ENCODE data around the gene COG4. TPM values are rescaled to one million over a fixed set of nuclear protein-coding genes. Genes with fewer than 3 reads are reported as not detected.

Gene COG4
- total RNA-seq, 1 donor from 2014 or later, result 39.3 TPM

- intact Hi-C loops (cut with DNase I), result loop anchor here (10.0 kb wide), 1 partner anchor 84 kb away; no protein-coding TSS in a partner anchor
Observed at GRCh38 chr16:70468776-70469525, 54.4 kb downstream of the COG4 start.

GRCh38 chr16:70467608-70468007 is 55.7 kb downstream of the COG4 start:
- intact Hi-C loops (cut with DNase I), result loop anchor here (10.0 kb wide), 1 partner anchor 83 kb away; no protein-coding TSS in a partner anchor

More at GRCh38 chr16:70468776-70469525, 54.4 kb downstream of the COG4 start:
- Histone ChIP-seq H3K4me1 (no peaks in the 10 kb centered on the region), H3K27me3 (no peaks in the 10 kb centered on the region), H3K36me3 (peaks cover 0 to 20% of the 10 kb centered on the region in 2 donors), H3K9me3 (no peaks in the 10 kb centered on the region), H3K4me3 (no peak overlapping the region), H3K27ac (no peak overlapping the region)
- TF ChIP-seq CTCF (IDR thresholded peaks at IDR 0.05), result no peak
- TF ChIP-seq POLR2AphosphoS5 (IDR thresholded peaks at IDR 0.05; ENCODE audit: insufficient read depth in 1 of 2, low read depth in 1 of 2), result no peak
- TF ChIP-seq POLR2A (IDR thresholded peaks at IDR 0.05), result no peak
- no peak for DNase-seq (ENCODE audit: extremely low spot score in 2 of 2)

GRCh38 chr16:70467113-70467512 is 56.2 kb downstream of the COG4 start:
- Histone ChIP-seq H3K4me1 (no peaks in the 10 kb centered on the region), H3K27ac (no peak overlapping the region), H3K27me3 (no peaks in the 10 kb centered on the region), H3K36me3 (peaks cover 0 to 19% of the 10 kb centered on the region in 2 donors), H3K4me3 (no peak overlapping the region), H3K9me3 (no peaks in the 10 kb centered on the region)
- TF ChIP-seq POLR2AphosphoS5 (IDR thresholded peaks at IDR 0.05; ENCODE audit: insufficient read depth in 1 of 2, low read depth in 1 of 2) (no peak), CTCF (IDR thresholded peaks at IDR 0.05) (no peak), POLR2A (IDR thresholded peaks at IDR 0.05) (no peak)
- intact Hi-C loops (cut with DNase I), result loop anchor here (10.0 kb wide), 1 partner anchor 82 kb away; no protein-coding TSS in a partner anchor
- DNase-seq (ENCODE audit: extremely low spot score in 2 of 2), result no peak

More at GRCh38 chr16:70467608-70468007, 55.7 kb downstream of the COG4 start:
- no peaks in the 10 kb centered on the region for H3K4me1 ChIP-seq
- TF ChIP-seq POLR2AphosphoS5 (IDR thresholded peaks at IDR 0.05; ENCODE audit: insufficient read depth in 1 of 2, low read depth in 1 of 2), result no peak
- TF ChIP-seq CTCF (IDR thresholded peaks at IDR 0.05), result no peak
- TF ChIP-seq POLR2A (IDR thresholded peaks at IDR 0.05), result no peak
- H3K9me3 ChIP-seq, result no peaks in the 10 kb centered on the region
- H3K36me3 ChIP-seq, result peaks cover 0 to 19% of the 10 kb centered on the region in 2 donors
- no peak overlapping the region for H3K4me3 ChIP-seq
- DNase-seq (ENCODE audit: extremely low spot score in 2 of 2), result no peak
- no peak overlapping the region for H3K27ac ChIP-seq
- no peaks in the 10 kb centered on the region for H3K27me3 ChIP-seq

GRCh38 chr16:70466805-70467076 is 56.6 kb downstream of the COG4 start:
- H3K36me3 ChIP-seq, result peaks cover 0 to 19% of the 10 kb centered on the region in 2 donors
- H3K9me3 ChIP-seq, result no peaks in the 10 kb centered on the region
- H3K27ac ChIP-seq, result no peak overlapping the region
- H3K4me3 ChIP-seq, result no peak overlapping the region
- no peak for DNase-seq (ENCODE audit: extremely low spot score in 2 of 2)
- TF ChIP-seq POLR2A (IDR thresholded peaks at IDR 0.05), result no peak
- TF ChIP-seq CTCF (IDR thresholded peaks at IDR 0.05), result no peak
- TF ChIP-seq POLR2AphosphoS5 (IDR thresholded peaks at IDR 0.05; ENCODE audit: insufficient read depth in 1 of 2, low read depth in 1 of 2), result no peak
- no peaks in the 10 kb centered on the region for H3K4me1 ChIP-seq
- intact Hi-C loops (cut with DNase I), result loop anchor here (10.0 kb wide), 1 partner anchor 82 kb away; no protein-coding TSS in a partner anchor
- no peaks in the 10 kb centered on the region for H3K27me3 ChIP-seq
